DND-41 (cell line): ENCODE measurements around the gene ORMDL2.
A peak's percentile ranks its signal among the peaks of the same experiment; 100 is the strongest.

ENCODE experiments used
- ATAC-seq: fragments of 200-7000 bp; cut with Tn5 transposase; 3 replicates; pipeline ENCODE4 v1.9.1; 2021; ENCODE audit warnings: low read depth; ENCODE audit not compliant: insufficient read depth
- DNase-seq: peaks from one replicate; pipeline ENCODE4 v3.0.0-alpha.2; 2020
- H2AFZ ChIP-seq: 2 replicates; pipeline ENCODE4 v1.6.0; 2012; ENCODE audit warnings: low read depth, low read length
- H3K27ac ChIP-seq: 2 replicates; pipeline ENCODE4 v1.5.1; 2012; ENCODE audit warnings: low read length, inconsistent platforms
- H3K27me3 ChIP-seq: fragments of 200-600 bp; sonication (generic); 2 replicates; pipeline ENCODE4 v1.6.0; 2012; ENCODE audit warnings: low read length, mild to moderate bottlenecking, inconsistent platforms; ENCODE audit not compliant: insufficient read depth, poor library complexity
- H3K36me3 ChIP-seq: 2 replicates; pipeline ENCODE4 v1.5.1; 2012; ENCODE audit warnings: low read length, inconsistent platforms; ENCODE audit not compliant: insufficient read depth
- H3K4me1 ChIP-seq: 2 replicates; pipeline ENCODE4 v1.5.1; 2012; ENCODE audit warnings: mild to moderate bottlenecking, low read length; ENCODE audit not compliant: insufficient read depth
- H3K4me2 ChIP-seq: 2 replicates; pipeline ENCODE4 v1.6.0; 2012; ENCODE audit warnings: mild to moderate bottlenecking, moderate library complexity, low read length, inconsistent platforms; ENCODE audit not compliant: insufficient read depth
- H3K4me3 ChIP-seq, 2 experiments: fragments of 200-600 bp in 1 of 2; shearing (Covaris generic) in 1 of 2; 2 replicates each; pipeline ENCODE4 v1.5.1; 2012 to 2016; ENCODE audit warnings: inconsistent platforms in 2 of 2, low read length in 2 of 2, mild to moderate bottlenecking in 2 of 2, low read depth in 1 of 2, moderate library complexity in 1 of 2
- H3K79me2 ChIP-seq: 2 replicates; pipeline ENCODE4 v1.6.0; 2012; ENCODE audit warnings: low read length, inconsistent platforms; ENCODE audit not compliant: insufficient read depth
- H3K9ac ChIP-seq: 2 replicates; pipeline ENCODE4 v1.6.0; 2012; ENCODE audit warnings: low read depth, mild to moderate bottlenecking, inconsistent platforms, low read length, moderate library complexity
- H3K9me3 ChIP-seq: 2 replicates; pipeline ENCODE4 v1.5.1; 2012; ENCODE audit warnings: low read length, moderate library complexity, mild to moderate bottlenecking, inconsistent platforms; ENCODE audit not compliant: insufficient read depth, severe bottlenecking
- H4K20me1 ChIP-seq: 2 replicates; pipeline ENCODE4 v1.6.0; 2012; ENCODE audit warnings: low read length; ENCODE audit not compliant: insufficient read depth
- EZH2 ChIP-seq: IDR thresholded peaks from 3 replicates; pipeline ENCODE4 v1.6.1; 2012; ENCODE audit warnings: borderline replicate concordance, low read depth, mild to moderate bottlenecking, moderate library complexity, low read length, inconsistent platforms; ENCODE audit not compliant: severe bottlenecking
- TF ChIP-seq, protein P1 (sequence below): IDR thresholded peaks from 2 replicates; pipeline ENCODE4 v1.5.1; 2012; ENCODE audit warnings: borderline replicate concordance, low read length, moderate library complexity, mild to moderate bottlenecking; ENCODE audit not compliant: poor library complexity, severe bottlenecking; ENCODE audit errors: extremely low read depth

The ORMDL2 gene

GRCh38 chr12:55806982-55807381, 10.9 kb upstream of the ORMDL2 start:
- ATAC-seq (no peak), DNase-seq (no peak)
- peaks cover 44% of the 10 kb centered on the region for H4K20me1 ChIP-seq
- H3K27ac ChIP-seq = no peak overlapping the region
- H2AFZ ChIP-seq = no peak overlapping the region
- H3K36me3 ChIP-seq = peaks cover 47% of the 10 kb centered on the region
- H3K4me1 ChIP-seq = no peaks in the 10 kb centered on the region
- no peak overlapping the region for H3K9ac ChIP-seq
- TF ChIP-seq, protein P1, sequence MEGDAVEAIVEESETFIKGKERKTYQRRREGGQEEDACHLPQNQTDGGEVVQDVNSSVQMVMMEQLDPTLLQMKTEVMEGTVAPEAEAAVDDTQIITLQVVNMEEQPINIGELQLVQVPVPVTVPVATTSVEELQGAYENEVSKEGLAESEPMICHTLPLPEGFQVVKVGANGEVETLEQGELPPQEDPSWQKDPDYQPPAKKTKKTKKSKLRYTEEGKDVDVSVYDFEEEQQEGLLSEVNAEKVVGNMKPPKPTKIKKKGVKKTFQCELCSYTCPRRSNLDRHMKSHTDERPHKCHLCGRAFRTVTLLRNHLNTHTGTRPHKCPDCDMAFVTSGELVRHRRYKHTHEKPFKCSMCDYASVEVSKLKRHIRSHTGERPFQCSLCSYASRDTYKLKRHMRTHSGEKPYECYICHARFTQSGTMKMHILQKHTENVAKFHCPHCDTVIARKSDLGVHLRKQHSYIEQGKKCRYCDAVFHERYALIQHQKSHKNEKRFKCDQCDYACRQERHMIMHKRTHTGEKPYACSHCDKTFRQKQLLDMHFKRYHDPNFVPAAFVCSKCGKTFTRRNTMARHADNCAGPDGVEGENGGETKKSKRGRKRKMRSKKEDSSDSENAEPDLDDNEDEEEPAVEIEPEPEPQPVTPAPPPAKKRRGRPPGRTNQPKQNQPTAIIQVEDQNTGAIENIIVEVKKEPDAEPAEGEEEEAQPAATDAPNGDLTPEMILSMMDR = no peak
- TF ChIP-seq EZH2 = no peak
- H3K4me2 ChIP-seq = no peak overlapping the region
- no peak overlapping the region for H3K4me3 ChIP-seq
- no peaks in the 10 kb centered on the region for H3K27me3 ChIP-seq
- peaks cover 95% of the 10 kb centered on the region for H3K79me2 ChIP-seq
- H3K9me3 ChIP-seq = no peaks in the 10 kb centered on the region

DNA sequence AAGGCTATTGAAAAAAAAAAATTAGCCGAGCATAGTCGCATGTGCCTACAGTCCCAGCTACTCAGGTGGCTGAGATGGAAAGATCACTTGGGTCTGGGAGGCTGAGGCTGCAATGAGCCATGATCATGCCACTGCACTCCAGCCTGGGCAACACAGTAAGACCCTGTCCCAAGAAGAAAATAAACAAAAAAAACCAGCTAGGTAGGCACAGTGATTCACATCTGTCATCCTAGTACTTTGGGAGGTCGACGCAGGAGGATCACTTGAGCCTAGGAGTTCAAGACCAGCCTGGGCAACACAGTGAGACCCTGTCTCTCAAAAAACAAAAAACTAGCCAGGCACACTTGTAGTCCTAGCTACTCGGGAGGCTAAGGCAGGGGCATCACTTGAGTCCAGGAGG, 8.6 kb upstream of the ORMDL2 start:
- no peak overlapping the region for H3K9ac ChIP-seq
- no peaks in the 10 kb centered on the region for H3K27me3 ChIP-seq
- H3K4me2 ChIP-seq = no peak overlapping the region
- no peak overlapping the region for H2AFZ ChIP-seq
- H3K79me2 ChIP-seq = peaks cover 99% of the 10 kb centered on the region
- TF ChIP-seq EZH2 = no peak
- TF ChIP-seq, protein P1 = no peak
- DNase-seq (no peak), ATAC-seq (no peak)
- H3K4me1 ChIP-seq = peaks cover 13% of the 10 kb centered on the region
- H3K4me3 ChIP-seq = no peak overlapping the region
- H3K9me3 ChIP-seq = no peaks in the 10 kb centered on the region
- peaks cover 48% of the 10 kb centered on the region for H3K36me3 ChIP-seq
- H4K20me1 ChIP-seq = peaks cover 51% of the 10 kb centered on the region
- no peak overlapping the region for H3K27ac ChIP-seq

GRCh38 chr12:55812088-55812487, 5.8 kb upstream of the ORMDL2 start:
- no peak overlapping the region for H3K27ac ChIP-seq
- no peaks in the 10 kb centered on the region for H3K9me3 ChIP-seq
- peaks cover 65% of the 10 kb centered on the region for H3K36me3 ChIP-seq
- H3K4me1 ChIP-seq = peaks cover 38% of the 10 kb centered on the region
- peaks cover 99% of the 10 kb centered on the region for H3K79me2 ChIP-seq
- H3K4me2 ChIP-seq = no peak overlapping the region
- ATAC-seq (no peak), DNase-seq (no peak)
- H4K20me1 ChIP-seq = peaks cover 61% of the 10 kb centered on the region
- H2AFZ ChIP-seq = no peak overlapping the region
- no peak overlapping the region for H3K9ac ChIP-seq
- H3K27me3 ChIP-seq = no peaks in the 10 kb centered on the region
- H3K4me3 ChIP-seq = no peak overlapping the region
- TF ChIP-seq, protein P1 = no peak
- TF ChIP-seq EZH2 = no peak

DNA sequence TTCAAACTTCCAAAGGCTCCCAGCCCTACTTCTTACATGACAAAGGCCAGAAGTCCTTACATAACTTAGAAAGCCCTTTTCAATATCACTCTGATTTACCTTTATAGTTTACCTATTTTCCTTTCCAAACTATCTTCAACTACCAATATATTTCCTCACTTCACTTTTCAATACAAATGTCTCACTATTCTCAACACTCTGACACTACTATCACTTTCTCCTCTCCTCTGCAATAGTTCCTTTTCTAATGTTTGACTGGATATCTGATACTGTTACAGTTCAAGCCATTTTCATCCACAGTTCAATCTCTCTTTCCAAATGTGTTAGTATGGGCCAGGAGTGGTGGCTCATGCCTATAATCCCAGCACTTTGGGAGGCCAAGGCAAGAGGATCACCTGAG, 3.6 kb upstream of the ORMDL2 start:
- Histone ChIP-seq H3K9me3 (no peaks in the 10 kb centered on the region), H4K20me1 (peaks cover 56% of the 10 kb centered on the region), H3K4me1 (peaks cover 49% of the 10 kb centered on the region), H3K79me2 (peaks cover 98% of the 10 kb centered on the region), H3K27me3 (no peaks in the 10 kb centered on the region), H3K9ac (no peak overlapping the region), H2AFZ (no peak overlapping the region), H3K27ac (no peak overlapping the region), H3K4me2 (peak overlapping the region; percentile 25; the same call in 1 of the 2 replicates), H3K4me3 (no peak overlapping the region), H3K36me3 (peaks cover 61% of the 10 kb centered on the region)
- ATAC-seq = no peak
- TF ChIP-seq EZH2 = no peak
- TF ChIP-seq, protein P1 = no peak
- no peak for DNase-seq
